HG03571 (cell line): ENCODE measurements around the gene TBC1D3H.
"Not testable (repeated sequence)": the region's sequence is repeated elsewhere in the genome, so short reads cannot be mapped to it uniquely, and the experiment has no call there.

Experiments used
- ATAC-seq: cut with Tn5 transposase; IDR thresholded peaks from one replicate; pipeline ENCODE4 v1.9.1; 2021; ENCODE audit not compliant: unreplicated experiment

Gene TBC1D3H

GRCh38 chr17:36388385-36389245 is at the start of gene TBC1D3H:
TBC1D3H (minus strand) TSS chr17:36388435; CDS start chr17:36386895, 1,540 bp downstream.
- not testable (repeated sequence) for ATAC-seq

- ATAC-seq: not testable (repeated sequence)
Measured at GRCh38 chr17:36428891-36429290, 40.7 kb upstream of the TBC1D3H start.

- ATAC-seq: not testable (repeated sequence)
Measured at GRCh38 chr17:36415180-36415941, 27.1 kb upstream of the TBC1D3H start.

- not testable (repeated sequence) for ATAC-seq
Measured at GRCh38 chr17:36390943-36391645, 2.9 kb upstream of the TBC1D3H start.

- ATAC-seq: not testable (repeated sequence)
Measured at GRCh38 chr17:36375938-36376337, 12.3 kb downstream of the TBC1D3H start.

- ATAC-seq: not testable (repeated sequence)
Measured at GRCh38 chr17:36362496-36362895, 25.7 kb downstream of the TBC1D3H start.
